ENCODE measurements around the gene ABCB8.
A peak's percentile ranks its signal among the peaks of the same experiment; 100 is the strongest.

Gene ABCB8

GRCh38 chr7:151028131-151028947 is at the start of gene ABCB8:
Gene ABCB8, plus strand, starts transcription at chr7:151028450. Its CDS starts 66 bp downstream, at chr7:151028516.
- peak; percentile 99 for DNase-seq

DNA sequence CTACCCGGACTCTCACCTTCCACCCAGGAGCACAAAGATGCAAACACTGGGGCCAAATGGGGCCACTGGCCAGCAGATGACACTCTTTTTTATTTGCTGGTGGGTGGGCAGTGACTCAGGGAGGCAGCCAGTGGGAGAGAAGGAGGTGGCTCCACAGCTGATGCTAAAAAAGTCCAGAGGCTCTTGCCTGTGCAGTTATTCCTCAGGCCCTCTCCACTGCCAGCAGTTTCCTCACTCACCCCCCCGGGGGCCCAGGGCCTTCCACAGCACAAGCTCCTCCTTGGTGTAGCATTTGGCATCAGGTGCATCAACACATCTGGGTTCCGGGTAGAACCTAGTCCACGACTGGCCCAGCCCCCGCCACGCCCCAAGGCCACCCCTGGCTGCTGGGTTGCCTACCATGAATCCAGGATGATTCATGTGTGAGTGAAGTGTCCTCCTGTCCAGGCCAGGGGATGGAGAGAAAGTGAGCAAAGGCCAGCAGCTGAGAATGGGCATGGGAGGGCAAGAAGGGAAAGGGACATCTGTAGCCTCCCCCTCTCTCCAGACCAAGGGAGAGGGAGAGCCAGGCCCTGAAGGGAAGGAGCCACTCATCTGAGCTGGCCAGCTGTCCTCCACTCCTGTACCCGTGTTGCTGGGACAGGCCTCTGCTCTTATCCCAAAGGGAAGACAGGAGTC is 48.4 kb upstream of the ABCB8 start:
- DNase-seq: no peak

DNA sequence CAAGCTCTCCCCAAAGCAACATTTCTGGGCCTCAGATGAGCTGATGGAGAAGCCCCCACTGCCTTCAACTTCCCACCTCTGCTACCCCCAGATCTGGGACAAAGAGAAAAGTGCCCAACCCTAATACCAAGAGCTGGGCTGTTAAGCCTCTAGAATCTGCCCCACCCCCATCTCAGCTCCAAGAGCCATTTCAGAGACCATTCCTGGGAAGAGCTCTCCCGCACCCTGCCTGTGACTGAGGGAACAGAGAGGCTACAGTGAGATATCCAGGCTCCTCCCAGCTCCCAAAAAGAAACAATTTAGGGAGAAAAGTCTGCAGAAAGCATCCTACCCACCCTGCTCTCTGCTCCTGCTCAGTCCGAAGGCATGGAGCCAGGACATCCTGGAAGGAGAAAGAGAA is 47.6 kb upstream of the ABCB8 start:
- DNase-seq: no peak

GRCh38 chr7:150981644-150982043 is 46.6 kb upstream of the ABCB8 start:
- DNase-seq: no peak

DNA sequence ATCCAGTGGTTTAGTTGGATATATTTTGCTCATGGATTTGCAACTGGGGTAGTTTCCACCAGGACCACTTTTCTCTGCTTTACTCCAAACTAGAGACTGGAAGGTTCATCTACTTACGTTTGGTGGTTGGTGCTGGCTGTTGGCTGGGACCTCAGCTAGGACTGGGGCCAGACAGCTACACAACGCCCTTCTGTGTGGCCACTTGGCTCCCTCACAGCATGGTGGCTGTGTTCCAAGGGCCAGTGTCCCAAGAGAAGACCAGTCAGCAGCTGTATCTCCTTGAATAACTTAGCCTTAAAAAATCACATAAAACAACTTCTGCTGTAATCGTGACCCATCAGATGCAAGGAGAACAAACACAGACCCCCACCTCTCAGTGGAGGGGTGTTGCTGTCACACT is 45.9 kb upstream of the ABCB8 start:
- DNase-seq: no peak

- peak; percentile 56 for DNase-seq
Measured at GRCh38 chr7:150983893-150984368, 44.3 kb upstream of the ABCB8 start.

DNA sequence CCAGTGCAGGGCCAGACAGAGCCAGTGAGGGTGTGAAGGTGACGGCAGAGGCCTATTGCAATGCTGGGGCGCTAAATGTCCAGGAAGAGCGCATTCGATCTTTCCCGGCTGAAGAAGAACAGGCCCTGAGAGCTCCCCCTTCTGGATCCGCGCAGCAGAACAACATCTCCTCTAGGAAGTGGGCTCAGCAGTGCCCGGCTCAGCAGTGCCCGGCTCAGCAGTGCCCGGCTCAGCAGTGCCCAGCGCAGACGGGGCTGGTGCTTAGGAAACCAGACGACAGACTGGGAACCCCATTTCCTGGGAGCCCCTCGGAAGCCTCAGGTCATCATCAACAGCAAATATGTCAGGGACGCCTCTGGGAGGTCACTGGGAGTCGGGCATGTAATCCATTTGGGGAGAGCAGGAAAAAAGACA is 42.1 kb upstream of the ABCB8 start:
- DNase-seq: peak; percentile 66

DNA sequence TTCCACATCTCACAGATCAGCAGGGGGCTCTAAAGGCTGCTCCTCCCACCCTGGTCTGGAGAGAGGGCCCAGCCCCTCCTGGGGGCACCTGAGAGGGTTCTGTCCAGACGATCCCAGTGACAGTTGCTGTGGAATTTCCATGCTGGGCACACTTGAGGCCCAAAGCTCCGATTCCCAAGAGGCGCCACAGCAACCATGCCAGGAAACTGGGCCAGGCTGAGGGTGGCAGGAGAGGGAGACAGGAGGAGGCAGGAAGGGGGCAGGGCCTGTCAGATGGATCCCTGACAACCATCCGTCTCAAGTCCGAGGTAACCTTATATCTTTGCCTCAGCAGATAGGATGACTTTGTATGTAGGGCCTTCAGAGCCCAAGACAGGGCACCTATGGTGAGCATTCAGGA is 41.7 kb upstream of the ABCB8 start:
- no peak for DNase-seq

GRCh38 chr7:150988230-150989226 is 39.7 kb upstream of the ABCB8 start:
- DNase-seq: peak; percentile 76

- no peak for DNase-seq
Measured at GRCh38 chr7:150989456-150989855, 38.8 kb upstream of the ABCB8 start.

GRCh38 chr7:150990416-150991186 is 37.6 kb upstream of the ABCB8 start, which contains the start of gene NOS3:
Gene NOS3, plus strand, starts transcription at chr7:150991017. Its CDS starts 2,787 bp downstream, at chr7:150993804.
- no peak for DNase-seq

DNA sequence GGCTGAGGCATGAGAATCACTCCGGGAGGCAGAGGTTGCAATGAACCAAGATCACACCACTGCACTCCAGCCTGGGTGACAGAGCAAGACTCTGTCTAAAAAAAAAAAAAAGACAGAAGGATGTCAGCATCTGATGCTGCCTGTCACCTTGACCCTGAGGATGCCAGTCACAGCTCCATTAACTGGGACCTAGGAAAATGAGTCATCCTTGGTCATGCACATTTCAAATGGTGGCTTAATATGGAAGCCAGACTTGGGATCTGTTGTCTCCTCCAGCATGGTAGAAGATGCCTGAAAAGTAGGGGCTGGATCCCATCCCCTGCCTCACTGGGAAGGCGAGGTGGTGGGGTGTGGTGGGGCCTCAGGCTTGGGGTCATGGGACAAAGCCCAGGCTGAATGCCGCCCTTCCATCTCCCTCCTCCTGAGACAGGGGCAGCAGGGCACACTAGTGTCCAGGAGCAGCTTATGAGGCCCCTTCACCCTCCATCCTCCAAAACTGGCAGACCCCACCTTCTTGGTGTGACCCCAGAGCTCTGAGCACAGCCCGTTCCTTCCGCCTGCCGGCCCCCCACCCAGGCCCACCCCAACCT is 36.1 kb upstream of the ABCB8 start:
- no peak for DNase-seq

GRCh38 chr7:150992833-150993302 is 35.4 kb upstream of the ABCB8 start:
- DNase-seq: no peak

DNA sequence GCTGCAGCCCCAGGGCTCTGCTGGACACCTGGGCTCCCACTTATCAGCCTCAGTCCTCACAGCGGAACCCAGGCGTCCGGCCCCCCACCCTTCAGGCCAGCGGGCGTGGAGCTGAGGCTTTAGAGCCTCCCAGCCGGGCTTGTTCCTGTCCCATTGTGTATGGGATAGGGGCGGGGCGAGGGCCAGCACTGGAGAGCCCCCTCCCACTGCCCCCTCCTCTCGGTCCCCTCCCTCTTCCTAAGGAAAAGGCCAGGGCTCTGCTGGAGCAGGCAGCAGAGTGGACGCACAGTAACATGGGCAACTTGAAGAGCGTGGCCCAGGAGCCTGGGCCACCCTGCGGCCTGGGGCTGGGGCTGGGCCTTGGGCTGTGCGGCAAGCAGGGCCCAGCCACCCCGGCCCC is 34.7 kb upstream of the ABCB8 start:
- DNase-seq: no peak

GRCh38 chr7:150994141-150994837 is 34.0 kb upstream of the ABCB8 start:
- no peak for DNase-seq

DNA sequence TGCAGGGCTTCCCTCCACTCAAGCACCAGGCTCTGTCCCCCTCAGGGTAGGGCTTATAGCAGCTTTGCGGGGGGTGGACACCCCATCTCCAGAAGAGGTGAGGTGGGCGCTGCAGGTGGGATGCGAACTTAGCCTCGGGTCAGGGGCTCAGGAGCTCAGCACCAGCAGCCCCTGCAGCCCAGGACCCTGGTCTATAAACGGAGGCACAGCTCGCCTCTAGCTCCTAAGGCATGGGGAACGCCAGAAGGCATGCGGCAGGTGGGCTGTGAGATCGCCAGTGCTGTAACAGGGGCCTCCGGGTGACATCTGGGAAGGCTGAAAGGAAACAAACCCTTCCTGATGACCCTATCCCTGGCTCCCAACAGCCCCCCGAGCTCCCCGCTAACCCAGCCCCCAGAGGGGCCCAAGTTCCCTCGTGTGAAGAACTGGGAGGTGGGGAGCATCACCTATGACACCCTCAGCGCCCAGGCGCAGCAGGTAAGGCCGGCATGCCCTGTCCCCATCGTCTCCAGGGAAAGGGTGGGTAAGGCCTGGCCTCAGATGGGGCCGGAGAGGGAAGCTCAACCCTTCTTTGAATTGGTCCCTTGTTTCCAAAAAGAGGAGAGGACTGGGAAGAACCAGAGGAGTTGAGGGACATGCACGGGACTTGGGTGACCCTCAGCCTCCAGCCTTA is 33.3 kb upstream of the ABCB8 start:
- DNase-seq: no peak

- DNase-seq: no peak
Measured at GRCh38 chr7:150996376-150997074, 31.7 kb upstream of the ABCB8 start.

- DNase-seq: no peak
Measured at GRCh38 chr7:150997075-150997511, 31.2 kb upstream of the ABCB8 start.

DNA sequence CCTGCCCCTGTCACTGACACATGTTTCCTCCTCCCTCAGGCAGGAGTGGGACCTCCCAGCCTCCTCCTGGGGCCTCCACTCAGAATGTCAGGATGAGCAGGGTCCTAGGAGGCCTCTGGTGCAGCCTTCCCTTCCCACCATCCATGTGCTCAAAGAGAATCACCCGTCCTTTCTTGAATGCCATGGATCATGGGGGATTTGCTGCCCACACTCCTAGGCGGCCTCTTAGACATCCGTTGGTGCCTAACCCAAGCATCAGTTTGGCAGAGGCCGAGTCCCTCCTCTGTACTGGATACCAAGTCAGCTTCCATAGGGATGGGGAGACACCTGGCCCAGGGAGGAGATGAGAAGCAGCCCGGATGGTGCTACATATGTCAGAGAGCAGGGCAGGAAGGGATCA is 30.4 kb upstream of the ABCB8 start:
- DNase-seq: no peak

DNA sequence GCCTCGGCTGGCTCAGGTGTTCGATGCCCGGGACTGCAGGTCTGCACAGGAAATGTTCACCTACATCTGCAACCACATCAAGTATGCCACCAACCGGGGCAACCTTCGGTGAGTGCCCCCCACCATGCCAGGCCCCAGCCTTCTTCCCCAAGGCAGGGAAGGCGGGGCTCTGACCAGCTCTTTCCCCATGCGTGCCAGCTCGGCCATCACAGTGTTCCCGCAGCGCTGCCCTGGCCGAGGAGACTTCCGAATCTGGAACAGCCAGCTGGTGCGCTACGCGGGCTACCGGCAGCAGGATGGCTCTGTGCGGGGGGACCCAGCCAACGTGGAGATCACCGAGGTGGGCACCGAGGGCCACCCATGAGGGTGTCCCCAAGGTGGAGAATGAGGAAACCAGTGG is 29.9 kb upstream of the ABCB8 start:
- DNase-seq: no peak
